HG02852 (cell line): ENCODE measurements around the gene SCEL.

Experiments used
- ATAC-seq: cut with Tn5 transposase; IDR thresholded peaks from one replicate; pipeline ENCODE4 v1.9.1; 2021; ENCODE audit warnings: mild to moderate bottlenecking, moderate library complexity; ENCODE audit not compliant: unreplicated experiment

Gene SCEL

DNA sequence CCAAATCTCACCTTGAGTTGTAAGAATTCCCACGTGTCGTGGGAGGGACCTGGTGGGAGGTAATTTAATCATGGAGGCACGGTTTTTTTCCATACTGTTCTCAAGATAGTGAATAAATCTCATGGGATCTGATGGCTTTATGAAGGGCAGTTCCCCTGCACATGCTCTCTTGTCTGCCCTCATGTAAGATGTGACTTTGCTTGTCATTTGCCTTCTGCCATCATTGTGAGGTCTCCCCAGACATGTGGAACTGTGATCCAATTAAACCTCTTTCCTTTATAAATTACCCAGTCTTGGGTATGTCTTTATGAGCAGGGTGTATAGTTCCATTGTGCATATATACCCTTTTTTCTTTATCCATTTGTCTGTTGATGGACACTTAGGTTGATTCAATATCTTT lies 13.1 kb downstream of the SCEL start:
- no peak for ATAC-seq

DNA sequence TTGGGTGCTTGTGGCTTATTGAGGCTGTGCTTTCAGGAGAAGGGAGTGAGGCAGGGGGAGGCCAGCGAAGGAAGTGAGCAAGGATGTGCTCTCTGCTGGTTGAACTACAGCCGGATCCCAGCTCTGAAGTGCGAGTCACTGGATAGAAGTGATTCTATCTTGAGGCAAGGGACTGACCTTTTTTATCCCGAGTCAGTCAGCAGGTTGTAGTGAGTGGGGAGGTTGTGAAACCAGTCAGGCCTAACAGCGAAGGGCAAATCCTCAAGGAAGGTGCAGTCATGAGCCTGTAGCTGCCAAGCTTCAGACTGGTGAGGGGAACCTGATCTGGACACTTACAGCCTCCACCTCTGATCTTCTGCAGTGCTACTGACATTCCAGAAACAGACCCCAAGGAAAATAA lies 18.6 kb downstream of the SCEL start:
- no peak for ATAC-seq

DNA sequence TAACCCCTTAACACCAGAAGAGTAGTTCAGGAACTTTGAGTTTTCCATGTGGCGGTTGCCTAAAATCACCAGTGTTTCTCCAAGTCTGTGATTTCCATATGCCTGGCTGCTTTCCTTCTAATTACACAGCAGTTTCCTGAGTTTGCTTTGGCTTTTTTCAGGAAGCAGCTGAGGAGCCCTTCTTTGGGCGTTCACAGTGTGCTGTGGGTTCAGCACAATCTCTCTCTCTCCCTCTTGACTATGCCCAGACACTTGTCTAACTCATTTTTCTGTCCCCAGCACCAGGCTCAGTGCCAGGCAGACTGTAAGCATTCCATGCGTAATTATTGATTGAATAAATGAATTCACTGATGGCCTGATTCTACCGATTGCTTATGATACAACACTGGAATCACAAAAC lies 19.7 kb downstream of the SCEL start:
- no peak for ATAC-seq

DNA sequence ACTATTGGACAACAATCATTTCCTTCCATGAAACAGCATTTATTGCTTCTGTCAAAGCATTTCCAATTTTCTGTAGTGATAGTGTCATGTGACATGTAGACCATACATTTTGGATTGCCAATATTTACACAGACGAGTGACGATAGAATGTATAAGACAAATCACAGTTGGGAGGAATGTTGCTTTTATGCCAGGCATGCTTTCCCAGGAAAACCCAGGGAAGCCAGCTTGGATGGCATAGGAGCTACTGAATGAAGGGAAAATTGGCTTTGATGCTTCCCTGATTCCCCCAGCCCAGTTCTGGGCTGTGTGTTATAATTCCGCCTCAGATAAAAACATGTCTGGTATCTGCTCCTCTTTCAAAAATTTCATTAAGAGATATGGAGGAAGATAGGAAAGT lies 22.5 kb downstream of the SCEL start:
- no peak for ATAC-seq

DNA sequence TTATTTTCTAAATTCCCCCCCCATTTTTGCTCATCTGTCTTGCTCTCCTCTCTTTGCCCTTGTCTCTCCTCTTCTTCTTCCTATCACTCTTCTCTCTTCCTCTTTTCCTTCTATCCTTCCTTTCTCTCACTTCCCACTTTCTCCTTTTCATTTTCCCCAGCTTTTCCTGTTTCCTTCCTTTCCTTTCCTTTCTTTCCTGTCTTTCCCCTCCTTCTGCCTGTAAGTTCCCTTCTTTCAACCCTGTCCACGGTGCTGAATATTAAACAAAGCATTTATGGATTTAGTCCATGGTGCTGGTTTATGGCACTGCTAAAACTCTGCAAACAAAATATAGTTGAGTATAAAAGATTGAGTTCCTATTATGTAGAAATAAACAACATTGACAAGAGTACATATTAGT lies 27.6 kb downstream of the SCEL start:
- ATAC-seq = no peak

DNA sequence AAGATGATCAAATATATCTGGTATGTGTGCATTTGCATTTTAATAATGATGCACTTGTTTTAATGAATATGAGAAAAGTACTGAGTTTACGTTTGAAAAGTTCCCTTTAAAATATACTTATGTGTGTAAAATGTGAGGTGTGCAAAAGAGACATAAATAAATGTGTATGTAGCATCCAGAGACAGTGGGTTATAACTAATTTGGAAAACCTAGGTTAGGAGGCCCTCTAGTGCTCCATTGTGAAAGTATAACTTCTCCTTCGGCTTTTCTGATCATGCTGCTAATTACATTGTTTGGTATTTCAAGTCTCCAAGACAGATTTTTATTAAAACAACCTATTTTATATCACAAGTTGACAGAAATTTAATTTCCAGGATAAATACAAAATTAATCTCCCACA lies 30.1 kb downstream of the SCEL start:
- no peak for ATAC-seq

DNA sequence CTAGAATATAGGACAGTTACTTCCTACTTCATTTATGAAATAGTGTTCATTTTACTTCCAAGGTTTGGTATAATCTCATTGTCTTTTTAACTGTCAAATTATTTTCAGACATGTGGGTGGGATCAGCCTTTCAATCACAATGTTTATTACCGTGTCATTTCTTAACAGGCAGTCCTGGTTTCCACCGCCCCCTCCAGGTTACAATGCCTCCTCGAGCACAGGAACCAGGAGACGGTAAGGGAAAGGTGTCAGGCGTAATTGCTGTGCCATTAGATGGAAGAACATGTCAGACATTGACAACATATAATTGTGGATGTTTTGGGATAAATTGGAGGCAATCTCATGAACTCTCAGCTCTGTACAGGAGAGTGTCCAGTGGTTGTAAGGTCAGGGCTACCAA lies 36.5 kb downstream of the SCEL start:
- no peak for ATAC-seq

DNA sequence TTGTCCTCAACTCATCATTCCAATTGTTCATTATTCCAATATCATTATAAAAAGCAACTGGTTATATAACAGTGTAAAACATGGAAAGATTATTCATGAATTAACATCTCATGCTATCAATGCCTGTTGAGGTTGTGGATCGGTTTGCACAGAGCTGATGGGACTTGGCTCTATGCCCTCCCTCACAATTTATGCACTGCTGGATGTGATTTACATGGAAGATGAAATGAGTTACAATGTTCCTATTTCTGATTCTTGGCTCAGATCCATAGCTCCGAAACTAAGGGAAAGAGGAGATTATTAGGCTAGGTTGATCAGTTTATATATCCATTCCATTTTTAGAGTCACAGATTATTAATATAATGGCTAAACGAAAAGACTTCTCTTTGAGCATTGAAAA lies 38.6 kb downstream of the SCEL start:
- no peak for ATAC-seq

DNA sequence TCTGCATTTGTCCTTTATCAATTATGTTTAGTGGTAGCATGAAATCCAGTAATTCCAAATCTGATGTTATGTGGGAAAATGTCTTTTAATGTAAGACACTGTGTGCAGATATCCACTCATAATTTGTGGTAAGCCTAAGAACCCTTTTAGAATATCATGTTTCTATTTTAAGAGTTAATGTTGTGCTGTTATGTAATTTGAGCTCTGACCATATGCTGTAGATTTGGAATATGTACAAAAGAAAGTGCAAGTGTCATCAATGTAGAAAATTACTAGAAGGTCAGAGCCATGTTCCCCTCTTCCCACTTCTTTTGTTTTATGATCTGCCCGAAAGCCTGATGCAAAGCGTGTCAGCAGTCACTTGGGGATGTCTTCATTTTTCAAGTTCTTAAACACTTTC lies 44.5 kb downstream of the SCEL start:
- ATAC-seq = no peak

DNA sequence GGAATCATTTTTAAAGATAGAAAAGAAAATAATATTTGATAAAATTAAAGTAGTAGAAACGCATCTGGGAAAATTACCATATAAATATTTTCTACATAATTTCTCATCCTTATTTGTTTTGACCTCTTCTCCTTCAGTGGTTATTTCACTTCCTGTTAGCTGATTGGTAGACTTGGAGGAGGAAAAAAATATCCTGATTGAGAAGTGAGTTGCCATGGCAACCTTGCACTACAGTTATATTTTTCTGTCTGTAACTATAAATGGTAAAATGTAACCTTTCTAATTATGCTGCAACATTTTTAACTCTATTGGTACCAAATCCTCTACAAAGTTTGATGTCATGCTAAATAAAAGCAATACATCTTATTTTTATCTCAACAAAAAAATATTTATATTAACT lies 45.2 kb downstream of the SCEL start:
- no peak for ATAC-seq

DNA sequence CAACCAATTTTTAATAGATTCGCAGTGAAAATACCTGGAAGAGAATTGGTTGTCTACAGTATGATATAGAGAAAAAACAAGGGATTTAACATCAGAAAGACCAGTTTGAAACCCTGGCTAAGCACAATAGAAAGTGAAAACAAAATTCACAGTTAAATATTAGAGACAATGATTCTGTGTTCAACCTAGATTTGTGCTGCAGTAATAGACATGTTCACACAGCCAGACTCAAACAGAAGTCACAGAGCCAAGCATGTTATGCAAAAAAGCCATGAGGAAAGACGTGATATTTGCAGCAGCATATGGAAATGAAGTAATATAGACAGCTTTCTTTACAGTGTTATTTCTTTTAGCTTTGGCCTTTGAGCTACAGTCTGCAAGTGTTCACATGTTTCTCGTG lies 48.1 kb downstream of the SCEL start:
- no peak for ATAC-seq

DNA sequence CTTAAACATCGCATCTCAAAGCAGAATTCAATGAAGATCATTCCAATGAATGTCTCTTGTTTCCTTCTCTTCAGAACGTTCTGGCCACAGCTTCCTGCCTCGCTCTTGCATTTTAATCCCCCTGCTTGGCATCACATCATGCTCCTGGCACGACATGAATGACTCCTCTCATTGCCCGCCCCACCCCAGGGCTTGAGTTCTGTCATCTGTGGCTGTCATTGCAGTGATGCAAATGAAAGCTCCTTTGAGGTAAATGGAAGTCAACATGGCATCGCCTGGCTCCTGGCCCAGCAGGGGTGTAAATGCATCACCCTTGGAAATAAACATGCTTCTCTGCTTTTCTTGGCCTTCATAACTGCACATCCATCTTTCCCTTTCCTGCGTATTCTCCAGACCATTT lies 48.6 kb downstream of the SCEL start:
- no peak for ATAC-seq

DNA sequence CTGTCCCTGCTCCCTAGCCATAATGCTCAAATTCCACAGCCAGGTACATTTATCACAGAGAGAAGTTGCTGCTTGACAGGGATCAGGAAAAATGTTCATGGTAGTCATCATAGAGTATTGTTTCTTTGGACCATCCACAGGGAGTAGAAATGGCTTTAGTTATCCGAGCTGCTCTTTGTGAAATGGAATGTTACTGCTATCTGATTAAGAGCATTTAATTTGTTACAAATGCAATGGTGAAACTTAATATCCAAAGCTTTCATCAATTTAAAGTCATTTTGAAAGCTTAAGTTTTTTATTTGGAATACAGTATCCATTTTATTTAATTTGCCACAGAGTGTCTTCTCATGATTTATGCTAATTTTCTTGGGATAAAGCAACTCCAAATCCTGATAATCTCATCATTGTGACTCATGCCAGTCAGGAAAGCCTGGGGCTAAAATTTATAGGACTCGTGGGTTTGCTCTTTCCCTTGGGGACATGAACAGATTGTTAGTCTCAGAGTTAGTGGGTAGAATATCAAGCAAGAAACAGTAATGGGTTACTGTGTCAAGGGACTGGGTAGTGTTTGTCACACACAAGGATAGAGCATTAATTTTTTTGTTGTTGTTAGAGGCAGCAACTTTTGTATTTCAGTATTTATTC lies 59.8 kb downstream of the SCEL start:
- no peak for ATAC-seq

DNA sequence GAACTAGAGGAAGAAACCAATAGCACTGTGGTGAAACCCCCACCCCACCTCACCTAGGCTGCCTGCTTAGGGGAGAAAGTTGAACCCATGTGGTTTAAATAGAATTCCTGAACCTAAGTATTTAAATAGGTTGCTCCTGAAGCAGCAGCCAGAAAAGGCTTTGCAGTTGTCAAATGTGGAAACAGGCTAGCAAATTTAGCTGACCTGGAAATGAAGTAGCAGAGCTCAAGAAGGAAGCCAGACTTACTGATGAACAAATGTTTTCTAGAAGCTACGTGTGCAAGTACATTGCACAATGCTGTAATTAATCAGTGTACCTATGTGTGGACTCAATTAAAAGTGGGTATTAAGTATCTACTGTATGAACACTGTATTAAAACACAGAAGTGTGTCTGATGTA lies 61.3 kb downstream of the SCEL start:
- no peak for ATAC-seq

DNA sequence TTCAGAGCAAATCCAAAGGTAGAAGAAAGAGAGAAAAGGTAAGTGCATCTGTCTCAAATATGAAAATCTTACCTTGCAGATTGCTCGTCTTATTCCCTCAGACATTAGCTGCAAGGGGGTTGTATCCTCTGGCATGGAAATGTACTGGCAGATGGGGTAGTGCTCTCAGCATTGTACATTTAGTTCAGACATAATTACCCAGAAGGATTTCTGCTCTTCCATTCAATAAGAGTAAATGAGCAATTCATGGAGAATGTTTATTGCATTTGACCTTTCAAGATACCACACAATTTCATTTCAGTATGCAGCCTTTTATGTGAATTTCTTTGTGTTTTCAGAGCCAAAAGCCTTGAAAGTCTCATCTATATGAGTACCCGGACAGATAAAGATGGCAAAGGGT lies 63.8 kb downstream of the SCEL start:
- no peak for ATAC-seq

DNA sequence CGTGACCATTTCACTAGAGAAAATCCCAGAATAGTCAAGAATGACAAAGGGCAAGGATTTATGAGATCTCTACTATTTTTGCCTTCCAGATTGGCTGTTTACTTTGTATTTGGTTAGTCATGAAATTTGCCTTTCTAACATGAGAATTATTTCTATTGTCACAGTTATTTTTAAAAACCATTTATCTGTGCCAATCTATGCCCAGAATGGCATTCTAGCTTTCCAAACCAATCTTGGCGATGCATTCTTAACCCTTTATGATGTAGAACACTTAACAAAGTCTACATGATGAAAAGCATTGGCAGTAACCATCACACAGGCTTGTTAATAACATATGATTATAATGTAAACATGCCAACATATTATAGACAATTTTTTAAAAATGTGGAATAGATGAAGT lies 65.2 kb downstream of the SCEL start:
- no peak for ATAC-seq

DNA sequence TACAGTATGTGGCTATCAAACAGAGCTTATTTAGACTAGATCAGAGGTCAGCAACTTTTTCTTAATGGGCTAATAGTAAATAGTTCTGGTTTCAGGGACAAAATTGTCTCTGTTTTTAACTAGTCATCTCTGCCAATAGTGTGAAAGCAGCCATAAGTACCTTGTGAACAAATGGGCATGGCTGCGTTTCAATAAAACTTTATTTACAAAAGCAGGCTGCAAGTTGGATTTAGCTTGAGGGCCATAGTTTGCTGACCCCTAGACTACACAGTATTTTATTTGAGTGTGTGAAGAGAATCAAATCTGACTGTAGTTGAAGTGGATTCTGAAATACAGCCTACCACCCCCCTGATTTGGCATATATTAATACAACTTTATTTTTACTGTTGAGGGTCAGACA lies 75.6 kb downstream of the SCEL start:
- ATAC-seq = no peak

DNA sequence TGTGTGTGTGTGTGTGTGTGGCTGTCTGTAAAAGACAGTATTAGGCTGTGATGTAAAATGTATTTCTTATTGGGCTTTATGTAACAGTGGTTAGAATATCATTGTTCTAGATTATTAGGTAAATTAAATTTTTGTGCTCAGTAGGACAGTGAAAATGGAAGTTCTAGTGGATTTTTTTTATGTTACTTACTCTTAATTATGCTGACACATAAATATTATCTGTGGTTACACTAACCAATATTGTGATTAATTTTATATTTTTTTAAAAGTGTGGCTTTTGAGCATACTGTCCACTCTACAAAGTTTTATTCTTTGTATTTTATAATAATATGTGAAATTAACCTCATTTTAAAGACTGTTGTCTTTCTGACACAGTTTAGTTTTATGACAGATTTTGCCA lies 80.5 kb downstream of the SCEL start:
- ATAC-seq = no peak

DNA sequence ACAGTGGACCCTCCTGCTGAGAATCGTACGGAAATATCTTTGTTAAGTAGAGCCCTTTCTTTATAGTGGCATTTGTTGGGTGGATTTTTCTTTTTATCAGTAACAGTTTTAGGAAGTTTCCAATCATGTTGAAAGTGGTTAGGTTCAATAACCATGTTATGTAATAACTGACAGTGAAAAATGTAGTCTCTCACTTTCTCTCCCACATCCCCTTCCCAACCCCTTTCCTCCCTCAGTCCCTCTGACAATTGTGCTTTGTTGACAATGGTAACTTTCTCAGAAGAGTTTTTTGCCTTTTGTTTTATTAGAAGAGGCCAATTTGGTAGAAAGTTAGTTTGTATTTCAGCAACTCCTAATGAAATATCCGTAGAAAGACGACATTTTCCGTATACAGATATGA lies 84.1 kb downstream of the SCEL start:
- ATAC-seq = no peak

DNA sequence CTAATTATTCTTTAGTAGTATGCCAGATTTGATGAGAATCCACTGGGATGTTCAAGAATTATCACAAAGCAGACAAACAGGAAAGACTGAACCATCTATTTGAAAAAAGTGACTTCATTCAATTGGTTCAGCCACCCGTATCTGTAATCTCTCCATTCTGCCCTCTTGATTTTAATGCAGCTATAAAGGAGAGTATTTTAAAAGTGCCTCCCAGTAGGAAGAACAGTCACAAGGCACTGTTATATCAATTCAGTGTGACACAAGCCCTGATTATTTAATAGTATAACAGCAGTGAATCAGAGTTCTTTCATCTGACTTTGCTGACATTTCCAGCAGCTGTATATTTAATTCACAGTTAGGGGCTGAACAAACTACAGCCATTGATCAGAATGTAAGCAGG lies 84.6 kb downstream of the SCEL start:
- no peak for ATAC-seq

DNA sequence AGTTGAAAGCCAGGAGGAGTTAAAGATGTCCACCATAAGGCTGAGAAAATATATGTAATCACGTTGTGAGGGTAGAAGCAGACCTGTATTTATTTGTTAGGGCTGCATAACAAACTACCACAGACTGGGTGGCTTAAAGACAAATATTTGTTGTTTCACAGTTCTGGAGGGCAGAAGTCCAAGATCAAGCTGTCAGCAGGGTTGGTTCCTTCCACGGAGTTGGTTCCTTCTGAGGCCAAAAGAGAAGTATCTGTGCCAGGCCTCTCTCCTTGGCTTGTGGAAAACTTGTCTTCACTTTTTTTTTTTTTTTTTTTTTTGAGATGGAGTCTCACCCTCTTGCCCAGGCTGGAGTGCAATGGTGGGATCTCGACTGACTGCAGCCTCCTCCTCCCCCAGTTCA lies 88.3 kb downstream of the SCEL start:
- ATAC-seq = no peak

DNA sequence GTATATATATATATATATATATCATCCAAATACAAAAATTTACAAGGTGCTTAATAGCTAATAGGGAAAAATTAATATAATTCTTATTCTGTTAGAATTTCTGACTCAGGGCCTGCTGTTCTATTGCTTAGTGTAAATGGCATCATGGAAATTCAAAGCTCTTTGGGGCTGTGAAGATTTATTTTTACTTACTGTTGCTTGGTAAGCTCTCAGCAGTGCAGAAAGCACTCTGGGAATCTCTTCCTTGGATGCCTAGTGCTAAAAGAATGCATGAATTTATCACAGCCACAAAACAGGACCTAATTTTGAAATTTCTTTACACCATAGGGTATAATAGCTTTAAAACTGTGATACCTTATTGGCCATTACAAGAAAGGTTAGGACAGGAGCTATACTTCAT lies 92.7 kb downstream of the SCEL start:
- ATAC-seq = no peak

DNA sequence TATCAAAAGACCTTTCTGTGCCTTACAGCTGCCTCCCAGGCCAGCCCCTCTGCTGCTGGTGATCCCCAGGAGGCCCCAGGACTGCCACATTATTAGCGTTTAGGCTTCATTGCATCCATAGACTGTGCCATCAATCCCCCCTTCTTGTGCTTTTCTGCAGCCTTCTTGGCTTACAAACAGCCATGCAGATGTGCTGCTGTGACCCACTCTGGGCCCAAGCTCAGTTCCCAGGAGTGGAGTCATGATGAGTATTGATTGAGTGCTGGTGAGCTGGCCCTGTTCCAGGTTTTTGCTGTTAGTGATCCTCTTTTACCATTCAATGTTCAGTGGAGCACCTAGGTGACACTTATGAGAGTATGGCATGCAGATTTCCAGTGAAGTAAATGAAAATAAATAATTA lies 102.1 kb downstream of the SCEL start:
- ATAC-seq = no peak

DNA sequence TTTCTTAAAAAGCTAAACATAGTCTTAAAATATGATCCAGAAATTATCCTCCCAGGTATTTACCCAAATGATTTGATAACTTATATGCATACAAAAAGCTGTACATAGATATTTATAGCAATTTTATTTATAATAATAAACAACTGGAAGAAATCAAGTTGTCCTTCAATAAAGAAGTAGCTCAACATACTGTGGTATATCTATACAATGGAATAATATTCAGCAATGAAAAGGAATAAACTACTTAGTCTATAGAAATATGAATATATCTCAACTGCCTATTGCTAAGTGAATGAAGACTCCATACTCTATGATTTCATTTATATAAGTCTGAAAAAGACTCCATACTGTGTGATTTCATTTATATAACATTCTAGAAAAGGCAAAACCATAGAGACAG lies 114.9 kb downstream of the SCEL start:
- ATAC-seq = no peak
